Measurements from ENCODE around the gene IMMP2L. TPM values are rescaled to one million over a fixed set of nuclear protein-coding genes. Genes with fewer than 3 reads are reported as not detected.

The IMMP2L gene
- total RNA-seq, 1 donor from 2014 or later, result 16.7 TPM

- intact Hi-C loops (cut with DNase I), result no loop called here
Measured at GRCh38 chr7:111560773-111561653, 1.3 kb downstream of the IMMP2L start.

DNA sequence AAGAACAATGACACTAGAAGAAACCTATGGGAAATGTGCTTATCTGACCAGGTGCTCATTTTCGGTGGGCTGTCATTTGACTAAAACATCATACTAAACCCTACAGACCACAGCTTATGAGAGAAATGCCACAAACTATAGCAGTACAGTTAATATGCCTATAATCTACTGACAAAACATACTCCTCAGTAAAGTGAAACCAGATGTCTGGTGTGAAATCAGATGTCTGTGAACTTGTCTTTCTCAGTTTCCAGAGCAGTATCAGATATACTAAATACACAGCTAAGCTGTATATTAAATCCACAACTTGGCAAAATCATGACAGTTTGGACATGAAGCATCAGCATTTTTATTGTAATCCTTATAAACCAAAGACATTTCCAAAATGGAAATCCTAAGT lies 3.3 kb downstream of the IMMP2L start:
- intact Hi-C loops (cut with DNase I), result no loop called here
- no peak for DNase-seq (ENCODE audit: low spot score)

More at GRCh38 chr7:111560773-111561653, 1.3 kb downstream of the IMMP2L start:
- no peak for DNase-seq (ENCODE audit: low spot score)

GRCh38 chr7:111556977-111557376 lies 5.3 kb downstream of the IMMP2L start:
- no peak for DNase-seq (ENCODE audit: low spot score)
- intact Hi-C loops (cut with DNase I), result no loop called here

DNA sequence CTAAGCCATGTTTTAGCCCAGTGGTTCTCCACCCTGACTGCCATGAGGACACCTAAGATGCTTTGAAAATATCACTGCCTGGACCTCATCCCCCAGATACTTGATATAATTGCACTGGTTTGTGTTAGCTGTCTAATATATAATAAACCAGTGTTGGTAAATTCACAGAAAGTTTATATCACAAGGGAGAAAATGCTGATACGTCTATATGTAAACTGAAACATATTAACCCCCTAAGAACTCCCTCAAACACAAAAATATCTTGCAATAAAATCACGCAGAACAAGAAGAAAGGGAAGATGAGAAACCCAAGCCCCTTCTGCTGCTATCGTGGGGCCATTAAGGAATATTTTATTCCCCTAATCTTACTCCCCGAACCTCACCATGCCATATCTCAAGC lies 8.2 kb downstream of the IMMP2L start:
- no peak for DNase-seq (ENCODE audit: low spot score)
- intact Hi-C loops (cut with DNase I), result no loop called here

GRCh38 chr7:111541067-111541466 lies 21.2 kb downstream of the IMMP2L start:
- DNase-seq (ENCODE audit: low spot score), result no peak
- intact Hi-C loops (cut with DNase I), result no loop called here

DNA sequence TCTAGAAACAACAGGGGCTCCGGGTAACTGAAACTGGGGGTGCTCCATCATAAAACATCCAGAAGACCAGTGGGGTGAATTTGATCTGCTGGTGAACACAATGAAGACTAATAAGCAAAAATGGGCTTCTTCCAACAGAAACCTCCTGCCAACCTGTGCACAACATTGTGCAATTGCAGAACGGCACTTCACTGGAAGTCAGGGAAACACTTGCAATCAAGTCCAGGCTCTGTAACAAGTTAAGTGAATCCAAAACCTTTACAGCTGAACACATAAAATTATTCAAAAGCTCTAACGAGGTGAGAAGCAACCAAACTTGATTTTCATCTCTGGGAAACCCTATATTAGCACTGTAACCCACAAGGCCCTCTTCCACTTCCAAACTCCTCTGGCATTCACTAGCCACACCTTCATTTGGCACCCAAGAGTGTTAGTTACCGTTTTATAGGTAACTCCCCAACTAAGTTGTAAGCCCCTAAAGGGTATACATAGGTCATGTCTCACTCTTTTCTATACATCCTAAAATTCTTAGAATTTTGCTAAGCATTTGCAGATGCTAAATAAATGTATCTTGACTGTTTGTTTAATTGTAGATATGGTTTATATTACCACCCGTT lies 22.0 kb downstream of the IMMP2L start:
- intact Hi-C loops (cut with DNase I), result no loop called here
- no peak for DNase-seq (ENCODE audit: low spot score)

GRCh38 chr7:111537134-111537533 lies 25.2 kb downstream of the IMMP2L start:
- DNase-seq (ENCODE audit: low spot score), result no peak
- intact Hi-C loops (cut with DNase I), result no loop called here

GRCh38 chr7:111535142-111535870 lies 27.0 kb downstream of the IMMP2L start:
- intact Hi-C loops (cut with DNase I), result no loop called here
- DNase-seq (ENCODE audit: low spot score), result no peak

DNA sequence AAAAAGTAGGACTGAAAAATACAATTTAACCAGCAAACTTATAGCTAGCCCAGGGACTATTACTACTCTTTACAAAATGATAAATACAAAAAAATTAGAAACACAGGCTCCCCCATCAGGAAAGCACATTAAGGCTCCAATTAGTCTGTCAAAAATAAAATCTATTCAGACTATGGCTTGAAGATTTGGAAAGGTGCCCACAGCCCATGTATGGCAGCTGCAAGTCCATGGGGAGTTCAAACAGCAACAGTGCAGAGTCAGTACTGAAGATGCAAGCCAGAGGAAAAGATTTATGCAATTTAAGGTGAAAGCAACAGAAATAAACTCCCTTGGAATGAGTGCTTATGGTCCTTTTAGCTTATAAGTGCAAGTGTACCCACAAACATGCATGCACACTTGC lies 29.7 kb downstream of the IMMP2L start:
- intact Hi-C loops (cut with DNase I), result no loop called here
- DNase-seq (ENCODE audit: low spot score), result no peak

DNA sequence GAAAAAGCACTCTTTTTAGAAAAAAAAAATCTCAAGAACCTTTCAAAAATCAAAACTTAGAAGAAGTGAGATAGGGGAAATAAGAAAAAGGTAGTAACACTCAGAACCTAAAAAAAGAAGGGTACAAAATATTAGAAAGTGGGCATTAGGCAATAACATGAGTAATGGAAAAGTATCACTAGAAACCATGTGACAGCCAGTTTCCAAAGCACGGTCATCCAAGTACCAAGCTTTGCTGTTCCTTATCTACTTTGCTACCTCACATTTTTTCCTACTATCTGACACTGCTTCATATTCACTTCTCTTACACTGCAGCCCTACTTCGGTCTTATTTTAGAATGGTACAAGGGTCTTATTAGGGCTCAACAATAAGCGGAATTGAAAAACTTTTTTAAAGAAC lies 30.3 kb downstream of the IMMP2L start:
- DNase-seq (ENCODE audit: low spot score), result no peak
- intact Hi-C loops (cut with DNase I), result no loop called here

- intact Hi-C loops (cut with DNase I), result no loop called here
- DNase-seq (ENCODE audit: low spot score), result no peak
Measured at GRCh38 chr7:111530356-111530668, 32.0 kb downstream of the IMMP2L start.

- DNase-seq (ENCODE audit: low spot score), result no peak
- intact Hi-C loops (cut with DNase I), result no loop called here
Measured at GRCh38 chr7:111529507-111530355, 32.6 kb downstream of the IMMP2L start.

DNA sequence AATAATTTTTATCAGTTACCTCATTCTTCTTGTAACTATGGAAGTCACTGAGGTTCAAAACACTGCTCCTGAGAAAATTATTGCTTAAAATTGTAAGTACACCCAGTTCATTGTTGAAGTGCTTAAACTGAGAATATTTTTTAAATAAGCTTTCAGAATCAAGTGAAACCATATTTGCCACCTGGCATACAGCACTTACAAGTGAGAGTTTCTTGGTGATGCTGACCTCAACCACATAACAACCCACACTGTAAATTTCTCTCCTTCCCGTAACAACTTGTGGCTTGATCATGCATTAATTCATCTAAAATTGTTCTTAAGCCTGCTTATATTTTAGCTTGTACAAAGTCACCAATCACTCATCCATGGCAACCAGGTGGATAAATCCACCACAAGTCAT lies 34.0 kb downstream of the IMMP2L start:
- intact Hi-C loops (cut with DNase I), result no loop called here
- DNase-seq (ENCODE audit: low spot score), result no peak

DNA sequence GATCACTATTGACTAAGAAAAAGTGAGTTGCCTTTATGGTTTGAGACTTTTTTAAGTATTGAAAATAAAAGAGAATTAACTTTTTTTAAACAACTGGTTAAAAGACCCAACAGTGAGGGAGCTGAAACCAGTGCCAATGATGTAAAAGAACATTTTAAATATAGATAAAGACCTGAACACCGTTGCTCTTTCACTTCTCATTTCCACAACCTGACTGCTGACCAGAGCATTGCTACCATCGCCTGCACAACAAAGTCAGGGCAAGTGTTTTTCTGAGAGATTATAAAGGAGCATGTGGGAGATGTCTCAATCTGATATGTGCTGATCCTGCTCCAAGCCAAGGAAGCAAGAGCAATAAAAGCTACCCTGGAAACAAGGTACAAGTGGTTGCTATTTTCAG lies 34.7 kb downstream of the IMMP2L start:
- no peak for DNase-seq (ENCODE audit: low spot score)
- intact Hi-C loops (cut with DNase I), result no loop called here

- intact Hi-C loops (cut with DNase I), result no loop called here
- DNase-seq (ENCODE audit: low spot score), result no peak
Measured at GRCh38 chr7:111525100-111525499, 37.2 kb downstream of the IMMP2L start.

DNA sequence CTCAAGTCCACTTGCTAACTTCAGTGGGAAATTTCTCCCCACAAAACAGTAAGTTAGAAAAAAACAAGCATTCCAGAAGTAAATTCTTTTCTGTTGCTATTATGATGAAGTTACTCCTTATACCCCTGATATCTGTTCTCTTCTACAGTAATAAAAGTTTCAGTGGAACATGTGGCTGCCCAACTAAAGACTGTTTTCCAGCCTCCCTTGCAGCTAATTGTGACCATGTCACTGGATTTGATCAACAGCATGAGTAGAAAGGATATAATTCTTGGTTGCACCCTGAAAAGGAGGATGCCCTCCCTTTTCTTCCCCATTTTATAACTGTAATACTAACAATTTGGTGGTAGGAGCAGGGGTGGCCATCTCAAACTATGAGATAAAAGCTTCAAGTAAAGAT lies 40.6 kb downstream of the IMMP2L start:
- intact Hi-C loops (cut with DNase I), result no loop called here
- no peak for DNase-seq (ENCODE audit: low spot score)

- intact Hi-C loops (cut with DNase I), result no loop called here
Measured at GRCh38 chr7:111518264-111518663, 44.0 kb downstream of the IMMP2L start.

DNA sequence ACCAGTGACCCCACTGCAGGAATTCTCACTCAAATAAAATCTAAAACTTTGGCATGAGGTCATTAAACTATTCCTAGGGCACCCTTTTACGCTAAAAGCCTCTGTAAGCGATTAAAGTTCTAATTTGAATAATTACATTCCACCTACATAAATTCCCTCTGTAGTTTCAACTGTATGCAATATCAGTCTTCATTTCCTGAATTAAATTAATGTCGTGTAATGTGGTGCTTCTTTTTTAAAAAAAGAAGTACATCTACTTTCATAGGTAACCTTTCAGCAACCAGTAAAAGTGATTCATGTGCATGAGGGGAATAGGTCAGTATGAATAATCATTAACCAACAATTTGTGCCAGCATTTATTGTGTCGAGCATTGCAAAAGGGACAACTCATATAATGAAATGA lies 44.7 kb downstream of the IMMP2L start:
- DNase-seq (ENCODE audit: low spot score), result no peak
- intact Hi-C loops (cut with DNase I), result no loop called here

More at GRCh38 chr7:111518264-111518663, 44.0 kb downstream of the IMMP2L start:
- DNase-seq (ENCODE audit: low spot score), result no peak

DNA sequence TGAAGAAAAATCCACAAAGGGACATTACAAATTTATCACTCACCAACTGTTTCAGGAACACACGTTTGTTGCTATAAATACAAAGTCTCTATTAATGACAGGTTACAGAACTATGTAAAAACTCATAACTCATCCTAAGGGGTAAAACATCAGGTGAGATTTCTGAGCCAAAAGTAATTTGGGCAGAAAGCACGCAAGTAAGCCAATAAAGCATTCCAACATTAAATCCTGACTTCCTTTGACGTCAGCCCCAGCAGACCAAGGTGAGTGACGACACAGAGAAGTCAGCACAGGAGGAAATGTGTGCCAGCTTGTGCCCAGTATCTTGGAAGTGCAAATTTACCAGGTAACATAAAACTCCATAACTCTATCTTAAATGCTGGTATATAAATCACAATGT lies 45.7 kb downstream of the IMMP2L start:
- DNase-seq (ENCODE audit: low spot score), result no peak
- intact Hi-C loops (cut with DNase I), result no loop called here

- intact Hi-C loops (cut with DNase I), result no loop called here
Measured at GRCh38 chr7:111513566-111513965, 48.7 kb downstream of the IMMP2L start.

More at GRCh38 chr7:111513566-111513965, 48.7 kb downstream of the IMMP2L start:
- DNase-seq (ENCODE audit: low spot score), result no peak
